K562 (cell line): Measurements from ENCODE around the gene TRIM27. TPM values are rescaled to one million over a fixed set of nuclear protein-coding genes. Genes with fewer than 3 reads are reported as not detected.

Source experiments
- ATF2 ChIP-seq: sonication (generic); formaldehyde crosslinking; IDR thresholded peaks from 2 replicates; pipeline ENCODE4 v1.8.1; 2022; ENCODE audit warnings: missing genetic modification reagents
- ATF4 ChIP-seq: fragments of 450-650 bp; formaldehyde crosslinking; IDR thresholded peaks from 2 replicates; pipeline ENCODE4 v1.4.0; 2022; ENCODE audit warnings: mild to moderate bottlenecking, moderate library complexity
- CBFA2T3 ChIP-seq: fragments of 450-650 bp; IDR thresholded peaks from 2 replicates; pipeline ENCODE4 v1.6.1; 2017
- CCAR2 ChIP-seq: fragments of 200-400 bp; formaldehyde crosslinking; IDR thresholded peaks from 2 replicates; pipeline ENCODE4 v1.6.1; 2017; ENCODE audit warnings: mild to moderate bottlenecking, low read depth, low read length
- CLOCK ChIP-seq: fragments of 250-450 bp; sonication (Bioruptor Pico); IDR thresholded peaks from 2 replicates; pipeline ENCODE4 v1.4.0; 2020; ENCODE audit warnings: mild to moderate bottlenecking, moderate library complexity, borderline replicate concordance
- ELF4 ChIP-seq: fragments of 450-650 bp; formaldehyde crosslinking; IDR thresholded peaks from 2 replicates; pipeline ENCODE4 v1.4.0; 2022; ENCODE audit warnings: missing genetic modification characterization
- FOXP1 ChIP-seq: sonication (generic); formaldehyde crosslinking; IDR thresholded peaks from 2 replicates; pipeline ENCODE4 v1.8.0; 2022; ENCODE audit warnings: mild to moderate bottlenecking, missing genetic modification reagents
- NKRF ChIP-seq: fragments of 450-650 bp; IDR thresholded peaks from 2 replicates; pipeline ENCODE4 v1.6.1; 2016; ENCODE audit warnings: borderline replicate concordance
- NR2F6 ChIP-seq: fragments of 450-650 bp; formaldehyde crosslinking; IDR thresholded peaks from 2 replicates; pipeline ENCODE4 v1.4.0; 2020; ENCODE audit warnings: mild to moderate bottlenecking
- POLR2G ChIP-seq: fragments of 200-400 bp; formaldehyde crosslinking; IDR thresholded peaks from 2 replicates; pipeline ENCODE4 v1.6.1; 2017; ENCODE audit warnings: low read depth, mild to moderate bottlenecking, antibody characterized with exemption, low read length, moderate library complexity
- PPARD ChIP-seq: fragments of 250-450 bp; sonication (Bioruptor Pico); IDR thresholded peaks from 2 replicates; pipeline ENCODE4 v1.8.0; 2022; ENCODE audit warnings: inconsistent platforms, mild to moderate bottlenecking, moderate library complexity
- RB1 ChIP-seq: fragments of 450-650 bp; IDR thresholded peaks from 2 replicates; pipeline ENCODE4 v1.6.1; 2017; ENCODE audit warnings: low read depth, mild to moderate bottlenecking
- SMAD2 ChIP-seq: fragments of 150-350 bp; IDR thresholded peaks from 2 replicates; pipeline ENCODE4 v1.6.1; 2014; ENCODE audit warnings: low read depth, mild to moderate bottlenecking, low read length
- TFAP4 ChIP-seq: sonication (generic); formaldehyde crosslinking; IDR thresholded peaks from 2 replicates; pipeline ENCODE4 v1.8.0; 2022; ENCODE audit warnings: missing genetic modification reagents, mild to moderate bottlenecking, moderate library complexity, borderline replicate concordance
- U2AF1 ChIP-seq: fragments of 200-400 bp; formaldehyde crosslinking; optimal IDR thresholded peaks from 2 replicates; pipeline ENCODE3; 2017; ENCODE audit warnings: mild to moderate bottlenecking, low read depth, low read length, moderate library complexity
- ZNF133 ChIP-seq: fragments of 250-450 bp; sonication (Bioruptor Pico); IDR thresholded peaks from 2 replicates; pipeline ENCODE4 v1.4.0; 2020; ENCODE audit warnings: mild to moderate bottlenecking
- ZNF280A ChIP-seq: fragments of 450-650 bp; IDR thresholded peaks from 2 replicates; pipeline ENCODE4 v1.6.1; 2018; ENCODE audit warnings: mild to moderate bottlenecking, low read depth; ENCODE audit not compliant: partially characterized antibody
- ZNF830 ChIP-seq: fragments of 250-450 bp; sonication (Bioruptor Pico); IDR thresholded peaks from 2 replicates; pipeline ENCODE4 v1.5.0; 2021; ENCODE audit warnings: mild to moderate bottlenecking
- polyA plus RNA-seq, 8 experiments: library from polyadenylated mRNA; depleted of rRNA in 4 of 8; stranded (reverse) in 5 of 8; unstranded in 3 of 8; fragments of >200 nt; fragmentation: Nextera tagmentation in 2 of 8; fragmentation: Illumina TruSeq in 1 of 8; extraction: Ambion mirVana in 2 of 8; extraction: Trizol in 1 of 8; gene quantifications; 2 replicates each; pipeline versions ENCODE4 v1.2.1 to v1.2.3, GENCODE V29; 2011 to 2014; ENCODE audit warnings: inconsistent platforms in 1 of 8, missing spikeins in 1 of 8
- total RNA-seq, 7 experiments: library from RNA; depleted of rRNA in 6 of 7; stranded (reverse); fragments of >200 nt in 6 of 7; fragmentation: Illumina TruSeq in 2 of 7; extraction: Trizol in 2 of 7; gene quantifications; 2 replicates each; pipeline versions ENCODE4 v1.2.1 to v1.2.3, GENCODE V29; 2011 to 2021; ENCODE audit warnings: low replicate concordance in 1 of 7

TRIM27 gene
- total and polyA plus RNA-seq, 9 of the 15 experiments (the other 6 are each of a cell fraction or from before 2014, with no cell fraction given), result 37.7 to 235 (median 122) TPM

- TF ChIP-seq CLOCK (CRISPR knock-in tag) (no peak), RB1 (peak; percentile 82), TFAP4 (CRISPR knock-in tag) (peak; percentile 77), CBFA2T3 (no peak), ATF4 (no peak), ZNF280A (no peak), U2AF1 (peak; percentile 98), SMAD2 (no peak), CCAR2 (no peak), PPARD (no peak), ATF2 (no peak; the same call in 1 of the 2 replicates), NR2F6 (0 out of 2 replicates have a peak, but pooled peaks have one; percentile 54), FOXP1 (CRISPR knock-in tag) (peak; percentile 75), ZNF133 (CRISPR knock-in tag) (no peak), POLR2G (peak; percentile 99), ELF4 (no peak), ZNF830 (no peak), NKRF (peak; percentile 87)
Measured at GRCh38 chr6:28923318-28924102, at the start of gene TRIM27 (continued).
